Thoracic aorta (tissue), 2 donors: ENCODE data around the gene CSNK2B. TPM values are rescaled to one million over a fixed set of nuclear protein-coding genes. Genes with fewer than 3 reads are reported as not detected.

Experiments used
- ATAC-seq: fragments of 150-250 bp; one replicate; pipeline ENCODE4 v1.8.0; 2017; ENCODE audit warnings: low read depth; ENCODE audit not compliant: insufficient number of reproducible peaks, low FRiP score
- DNase-seq: peaks from one replicate; pipeline ENCODE4 v3.0.0-alpha.2; 2020; ENCODE audit warnings: low spot score
- H3K27ac ChIP-seq, 2 donors: fragments of 200-600 bp; sonication (generic); 1 replicate in 1 of 2; 2 replicates in 1 of 2; pipeline ENCODE4 v1.5.1; 2016; ENCODE audit warnings: mild to moderate bottlenecking in 2 of 2, moderate library complexity in 2 of 2
- H3K27me3 ChIP-seq: fragments of 200-600 bp; sonication (generic); replicated peaks from 2 replicates; pipeline ENCODE4 v1.6.0; 2016; ENCODE audit warnings: mild to moderate bottlenecking; ENCODE audit not compliant: insufficient read depth
- H3K36me3 ChIP-seq: fragments of 200-600 bp; sonication (generic); one replicate; pipeline ENCODE4 v1.5.1; 2016
- H3K4me1 ChIP-seq, 2 donors: fragments of 200-600 bp; sonication (generic); 1 replicate in 1 of 2; 2 replicates in 1 of 2; pipeline versions ENCODE4 v1.5.1 to v1.6.0; 2016; ENCODE audit warnings: low read depth in 2 of 2, mild to moderate bottlenecking in 1 of 2; ENCODE audit not compliant: control insufficient read depth in 1 of 2
- H3K4me3 ChIP-seq: fragments of 200-600 bp; sonication (generic); 2 replicates; pipeline ENCODE4 v1.5.1; 2016; ENCODE audit warnings: mild to moderate bottlenecking
- H3K9me3 ChIP-seq: fragments of 200-600 bp; sonication (generic); 2 replicates; pipeline ENCODE4 v1.5.1; 2016
- CTCF ChIP-seq: fragments of 200-600 bp; sonication (generic); IDR thresholded peaks from one replicate; pipeline ENCODE4 v1.5.1; 2019; ENCODE audit warnings: antibody characterized with exemption
- total RNA-seq, 2 donors: library from RNA; depleted of rRNA; stranded (reverse); fragments of >200 nt; gene quantifications; one replicate each; pipeline versions ENCODE4 v1.1.0 to v1.2.3, GENCODE V29; 2016

Gene CSNK2B
- total RNA-seq, 2 donors from 2014 or later, result 175 to 202 TPM

GRCh38 chr6:31658983-31659648, 6.8 kb upstream of the CSNK2B start:
- no peaks in the 10 kb centered on the region for H3K36me3 ChIP-seq
- peaks cover 25 to 59% of the 10 kb centered on the region in 2 donors for H3K4me1 ChIP-seq
- no peak for ATAC-seq
- TF ChIP-seq CTCF, result no peak
- H3K27me3 ChIP-seq, result no peaks in the 10 kb centered on the region
- no peak for DNase-seq
- H3K27ac ChIP-seq, result peak overlapping the region; percentile 82 to 90
- no peaks in the 10 kb centered on the region for H3K9me3 ChIP-seq
- peak overlapping the region; percentile 82 for H3K4me3 ChIP-seq

GRCh38 chr6:31659649-31660380, 6.1 kb upstream of the CSNK2B start:
- H3K4me3 ChIP-seq, result peak overlapping the region; percentile 82
- DNase-seq (no peak), ATAC-seq (no peak)
- H3K27ac ChIP-seq, result peak overlapping the region; percentile 82 to 90
- H3K27me3 ChIP-seq, result no peaks in the 10 kb centered on the region
- H3K36me3 ChIP-seq, result no peaks in the 10 kb centered on the region
- H3K9me3 ChIP-seq, result no peaks in the 10 kb centered on the region
- H3K4me1 ChIP-seq, result peaks cover 25 to 61% of the 10 kb centered on the region in 2 donors
- TF ChIP-seq CTCF, result no peak

GRCh38 chr6:31660381-31661261, 5.3 kb upstream of the CSNK2B start, which contains the start of gene C6orf47:
TSS of gene C6orf47 (minus strand) at chr6:31660778. CDS start at chr6:31659947, 831 bp downstream.
- TF ChIP-seq CTCF, result no peak
- Histone ChIP-seq H3K9me3 (no peaks in the 10 kb centered on the region), H3K4me1 (peaks cover 25 to 61% of the 10 kb centered on the region in 2 donors), H3K27me3 (no peaks in the 10 kb centered on the region), H3K36me3 (no peaks in the 10 kb centered on the region), H3K4me3 (peak within 1 kb of the TSS; percentile 82), H3K27ac (peak within 1 kb of the TSS; percentile 82 to 90)
- DNase-seq (peak; percentile 54), ATAC-seq (peak; percentile 48)

- Histone ChIP-seq H3K27me3 (no peaks in the 10 kb centered on the region), H3K4me1 (peaks cover 25 to 63% of the 10 kb centered on the region in 2 donors), H3K27ac (peak overlapping the region; percentile 78 to 90), H3K4me3 (peak overlapping the region; percentile 82), H3K36me3 (no peaks in the 10 kb centered on the region), H3K9me3 (no peaks in the 10 kb centered on the region)
- no peak for TF ChIP-seq CTCF
- no peak for ATAC-seq
- no peak for DNase-seq
These were observed 4.4 kb upstream of the CSNK2B start for GRCh38 chr6:31661262-31662123.
